GM12878 (cell line): Measurements from ENCODE around the gene PLEKHG1. TPM values are rescaled to one million over a fixed set of nuclear protein-coding genes. Genes with fewer than 3 reads are reported as not detected.

Experiments
- ATAC-seq: fragments of 200-7000 bp; cut with Tn5 transposase; 3 replicates; pipeline ENCODE4 v1.9.1; 2020; ENCODE audit warnings: mild to moderate bottlenecking, moderate library complexity
- BruUV-seq: library from RNA; stranded (reverse); fragments of 400-500 nt; replicated peaks from 2 replicates; lab custom pipeline; 2021; lab: Mats Ljungman, UMichigan
- CTCF ChIA-PET: fragments of 300-600 bp; sonication (Branson Sonifier 250); formaldehyde crosslinking; extraction: SDS; loops from one replicate; lab custom pipeline; 2021; ENCODE audit warnings: inconsistent platforms; lab: Yijun Ruan, JAX
- POLR2A ChIA-PET: fragments of 350-600 bp; formaldehyde crosslinking; extraction: SDS; loops from one replicate; lab custom pipeline; 2021; ENCODE audit warnings: inconsistent platforms; lab: Charles Lee
- RAD21 ChIA-PET: fragments of 300-600 bp; sonication (Branson Sonifier 250); formaldehyde crosslinking; loops from one replicate; lab custom pipeline; 2023; ENCODE audit warnings: antibody characterized with exemption; ENCODE audit not compliant: unreplicated experiment; lab: Charles Lee
- SMC1A ChIA-PET: fragments of 300-600 bp; sonication (Branson Sonifier 250); formaldehyde crosslinking; loops from one replicate; lab custom pipeline; 2023; ENCODE audit not compliant: unreplicated experiment, uncharacterized antibody; lab: Charles Lee
- DNase-seq: peaks from one replicate; pipeline ENCODE4 v3.0.0-alpha.2; 2011; ENCODE audit warnings: low read depth, low spot score
- FAIRE-seq: peaks from 3 replicates; lab custom pipeline; 2011; peaks lifted over from hg19 to GRCh38; lab: Jason Lieb, UNC
- H2AFZ ChIP-seq: 2 replicates; pipeline ENCODE4 v1.6.0; 2011; ENCODE audit warnings: low read depth, low read length, control low read depth; ENCODE audit not compliant: control insufficient read depth
- H3K27ac ChIP-seq: 2 replicates; pipeline ENCODE4 v1.5.1; 2011; ENCODE audit warnings: control low read depth; ENCODE audit not compliant: control insufficient read depth, insufficient read depth
- H3K27me3 ChIP-seq, 2 experiments: replicated peaks in 1 of 2; 2 replicates each; pipeline versions ENCODE4 v1.6.0 to v1.6.1; 2011; ENCODE audit warnings: low read length in 1 of 2; ENCODE audit not compliant: control insufficient read depth in 2 of 2, insufficient read depth in 2 of 2
- H3K36me3 ChIP-seq, 2 experiments: 2 replicates each; pipeline ENCODE4 v1.5.1; 2011; ENCODE audit warnings: low read length in 1 of 2; ENCODE audit not compliant: control insufficient read depth in 2 of 2, insufficient read depth in 2 of 2
- H3K4me1 ChIP-seq: 2 replicates; pipeline ENCODE4 v1.6.1; 2011; ENCODE audit warnings: mild to moderate bottlenecking, low read length, moderate library complexity, mixed read lengths; ENCODE audit not compliant: control insufficient read depth, insufficient read depth
- H3K4me2 ChIP-seq: 2 replicates; pipeline ENCODE4 v1.6.0; 2011; ENCODE audit warnings: control low read depth; ENCODE audit not compliant: control insufficient read depth, insufficient read depth
- H3K4me3 ChIP-seq: fragments of 200-600 bp; sonication (generic); 2 replicates; pipeline ENCODE4 v1.5.1; 2016
- H3K79me2 ChIP-seq: 2 replicates; pipeline ENCODE4 v1.6.0; 2011; ENCODE audit warnings: low read length; ENCODE audit not compliant: control insufficient read depth, insufficient read depth
- H3K9ac ChIP-seq: 2 replicates; pipeline ENCODE4 v1.8.0; 2011; ENCODE audit warnings: low read length, control low read depth, mixed read lengths; ENCODE audit not compliant: control insufficient read depth, insufficient read depth
- H3K9me3 ChIP-seq: replicated peaks from 3 replicates; pipeline ENCODE4 v1.5.1; 2011; ENCODE audit warnings: mild to moderate bottlenecking, low read length; ENCODE audit not compliant: control insufficient read depth, insufficient read depth
- H4K20me1 ChIP-seq: 2 replicates; pipeline ENCODE4 v1.6.0; 2011; ENCODE audit not compliant: control insufficient read depth, insufficient read depth
- BCL3 ChIP-seq: IDR thresholded peaks from 2 replicates; pipeline ENCODE4 v1.6.1; 2011; ENCODE audit warnings: borderline replicate concordance, low read depth, mild to moderate bottlenecking, moderate library complexity, low read length; ENCODE audit not compliant: insufficient read depth, poor library complexity, severe bottlenecking
- IRF4 ChIP-seq: IDR thresholded peaks from 2 replicates; pipeline ENCODE4 v1.6.1; 2011; ENCODE audit warnings: low read depth, low read length
- NFYA ChIP-seq: IDR thresholded peaks from 2 replicates; pipeline ENCODE4 v1.6.1; 2011; ENCODE audit warnings: low read depth, mild to moderate bottlenecking, low read length, improper control_type of control experiment, borderline replicate concordance
- PKNOX1 ChIP-seq: fragments of 450-650 bp; IDR thresholded peaks from 2 replicates; pipeline ENCODE4 v1.6.1; 2016; ENCODE audit warnings: mild to moderate bottlenecking
- STAT3 ChIP-seq: IDR thresholded peaks from 2 replicates; pipeline ENCODE4 v1.6.1; 2011; ENCODE audit warnings: low read depth, low read length, improper control_type of control experiment
- WGBS: methylation state at CpG from one replicate; pipeline ENCODE4 v1.1.6; 2016; ENCODE audit warnings: low lambda C conversion rate; ENCODE audit not compliant: insufficient replicate concordance, insufficient coverage; ENCODE audit errors: missing lambda C conversion rate; 5-methylcytosine and 5-hydroxymethylcytosine counted together
- in situ Hi-C: fragments of 300-500 bp; cut with MboI; formaldehyde crosslinking; loops from 9 replicates; pipeline ENCODE4 v1.14.3; 2018; ENCODE audit warnings: mixed read lengths
- intact Hi-C: fragments of 100-400 bp; cut with micrococcal nuclease; formaldehyde crosslinking; loops from one replicate; pipeline ENCODE4 v1.14.2; 2022; ENCODE audit not compliant: unreplicated experiment
- polyA plus RNA-seq, 11 experiments: library from polyadenylated mRNA; depleted of rRNA in 4 of 11; unstranded in 6 of 11; stranded (reverse) in 5 of 11; fragments of >200 nt; fragmentation: Nextera tagmentation in 4 of 11; fragmentation: Illumina TruSeq in 1 of 11; extraction: Ambion mirVana in 4 of 11; extraction: Trizol in 1 of 11; gene quantifications; 1 replicate in 1 of 11; 2 replicates in 10 of 11; pipeline versions ENCODE4 v1.2.1 to v1.2.3, GENCODE V29; 2011 to 2016; ENCODE audit warnings: inconsistent platforms in 2 of 11, missing spikeins in 2 of 11, low read depth in 1 of 11
- total RNA-seq, 4 experiments: library from RNA; depleted of rRNA in 3 of 4; stranded (reverse); fragments of >200 nt in 3 of 4; fragmentation: Illumina TruSeq in 1 of 4; extraction: Trizol in 1 of 4; gene quantifications; 2 replicates each; pipeline versions ENCODE4 v1.2.1 to v1.2.3, GENCODE V29; 2013 to 2021

PLEKHG1 gene
- total and polyA plus RNA-seq, 10 of the 15 experiments (the other 5 are each of a cell fraction or from before 2014, with no cell fraction given), result 0.77 to 17.2 (median 4.9) TPM

- SMC1A ChIA-PET, result interaction anchor here (0.9 to 8.2 kb wide), 12 partner anchors 8 to 217 kb away, joined by 3 to 52 read pairs (median 6); partner anchors contain the start of gene PLEKHG1
- POLR2A ChIA-PET, result interaction anchor here (0.5 to 3.5 kb wide), 5 partner anchors 12 to 1062 kb away, joined by 3 to 16 read pairs (median 4); no protein-coding TSS in a partner anchor
- peak overlapping the region; percentile 71 for H3K4me3 ChIP-seq
- in situ Hi-C loops (no loop called here), intact Hi-C loops (loop anchor here (5.0 kb wide), 1 partner anchor 57 kb away; no protein-coding TSS in a partner anchor)
- no peaks in the 10 kb centered on the region for H3K36me3 ChIP-seq
- TF ChIP-seq STAT3, result no peak
- no peak for TF ChIP-seq IRF4
- no peak for TF ChIP-seq NFYA
- no peak for TF ChIP-seq BCL3
- TF ChIP-seq PKNOX1, result no peak
- H2AFZ ChIP-seq, result no peak overlapping the region; the same call in 1 of the 2 replicates
- peak overlapping the region; percentile 57 for H3K27ac ChIP-seq
- CTCF ChIA-PET, result interaction anchor here (0.9 to 2.3 kb wide), 5 partner anchors 33 to 179 kb away, joined by 3 to 10 read pairs (median 7); no protein-coding TSS in a partner anchor
- 10% methylated on average over 1 of the region's 1 CpG for WGBS
- H4K20me1 ChIP-seq, result no peaks in the 10 kb centered on the region
- RAD21 ChIA-PET, result interaction anchor here (0.7 to 8.9 kb wide), 9 partner anchors 8 to 216 kb away, joined by 3 to 73 read pairs (median 10); partner anchors contain the start of gene PLEKHG1
- no peaks in the 10 kb centered on the region; a peak in 1 of 4 replicates for H3K27me3 ChIP-seq
- no TSS peak for BruUV-seq
- H3K9ac ChIP-seq, result peak overlapping the region; percentile 54
- H3K79me2 ChIP-seq, result peaks cover 29% of the 10 kb centered on the region
- no peaks in the 10 kb centered on the region for H3K9me3 ChIP-seq
- DNase-seq (no peak), ATAC-seq (no peak), FAIRE-seq (no peak)
- H3K4me1 ChIP-seq, result peaks cover 37% of the 10 kb centered on the region
- peak overlapping the region; percentile 91 for H3K4me2 ChIP-seq
These were observed 35.2 kb downstream of the PLEKHG1 start for GRCh38 chr6:150634964-150635292.
